Umbilical cord (tissue), 2 donors: ENCODE data around the gene SCAP. TPM values are rescaled to one million over a fixed set of nuclear protein-coding genes. Genes with fewer than 3 reads are reported as not detected.
"Not testable (repeated sequence)": the region's sequence is repeated elsewhere in the genome, so short reads cannot be mapped to it uniquely, and the experiment has no call there.

ENCODE experiments used
- DNase-seq: peaks from one replicate; pipeline ENCODE4 v3.0.0-alpha.2; 2015; ENCODE audit warnings: low spot score
- total RNA-seq: library from RNA; depleted of rRNA; stranded (reverse); fragments of >200 nt; gene quantifications from one replicate; pipeline ENCODE4 v1.2.3, GENCODE V29; 2014; ENCODE audit warnings: low replicate concordance; ENCODE audit not compliant: insufficient read depth

The SCAP gene
- total RNA-seq, 1 donor from 2014 or later, result 44.8 TPM

DNA sequence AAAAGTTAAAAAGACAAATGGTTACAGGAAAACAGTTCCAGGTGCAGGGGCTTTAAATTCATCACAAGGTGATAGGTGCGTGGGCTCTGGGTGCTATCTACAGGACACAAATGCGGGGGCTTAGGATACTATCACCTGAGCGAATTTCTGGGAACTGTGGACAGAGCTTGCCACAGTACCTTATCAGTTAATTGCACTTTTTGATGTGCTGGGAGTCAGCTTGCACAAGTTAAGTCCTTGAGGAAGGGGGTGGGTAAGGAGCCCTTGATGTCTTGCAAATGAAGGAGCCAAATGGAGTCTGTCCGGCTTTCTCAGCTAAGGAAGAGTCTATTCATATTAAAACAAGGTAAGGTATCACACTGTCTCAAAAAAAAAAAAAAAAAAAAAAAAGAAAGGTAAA is 6.0 kb upstream of the SCAP start:
- DNase-seq, result not testable (repeated sequence)

DNA sequence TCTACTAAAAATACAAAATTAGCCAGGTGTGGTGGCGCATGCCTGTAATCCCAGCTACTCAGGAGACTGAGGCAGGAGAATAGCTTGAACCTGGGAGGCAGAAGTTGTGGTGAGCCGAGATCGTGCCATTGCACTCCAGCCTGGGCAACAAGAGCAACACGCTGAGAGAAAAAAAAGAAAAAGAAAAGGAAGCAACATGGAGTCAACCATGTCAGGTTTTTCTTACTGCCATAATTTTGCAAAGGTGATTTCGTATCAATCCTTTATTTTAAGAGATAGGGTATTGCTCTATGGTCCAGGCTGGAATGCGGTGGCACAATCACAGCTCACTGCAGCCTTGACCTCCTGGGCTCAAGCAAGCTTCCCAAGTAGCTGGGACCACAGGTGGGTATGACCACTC is 4.5 kb upstream of the SCAP start:
- DNase-seq, result not testable (repeated sequence)

DNA sequence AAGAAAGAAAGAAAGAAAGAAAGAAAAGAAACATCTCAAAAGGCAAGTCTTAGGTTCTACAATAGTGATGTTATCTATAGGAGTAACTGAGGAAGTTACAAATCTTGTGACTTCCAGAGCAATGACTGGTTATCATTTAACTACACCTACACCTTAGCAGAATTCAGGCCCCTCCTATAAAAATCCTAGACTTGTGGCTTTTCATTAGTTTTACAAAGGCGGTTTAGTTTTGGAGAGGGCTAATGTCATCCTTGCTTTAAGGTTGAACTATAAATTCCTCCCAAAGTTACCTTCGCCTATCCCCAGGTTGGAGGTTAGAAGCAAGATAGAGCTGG is 4.1 kb upstream of the SCAP start:
- no peak for DNase-seq

DNA sequence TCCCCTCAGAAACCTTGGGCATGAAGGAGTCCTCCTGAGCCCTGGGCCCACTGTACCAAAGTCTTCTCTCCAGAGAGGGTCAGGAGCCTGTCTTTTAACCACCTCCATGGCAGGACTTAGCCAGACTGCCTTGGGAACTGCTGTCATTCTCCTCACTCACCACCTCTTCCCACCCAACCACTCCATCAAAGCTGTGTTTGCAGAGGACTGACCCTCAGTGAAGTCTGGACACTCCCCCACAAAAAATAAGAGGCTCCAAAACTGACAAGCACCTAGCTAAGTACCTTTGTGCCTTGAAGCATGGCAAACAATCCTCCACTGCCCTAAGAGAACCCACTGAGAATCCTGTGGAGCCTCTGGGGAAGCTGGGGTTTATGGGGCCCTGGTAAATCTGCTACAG is 2.3 kb upstream of the SCAP start:
- DNase-seq, result no peak

DNA sequence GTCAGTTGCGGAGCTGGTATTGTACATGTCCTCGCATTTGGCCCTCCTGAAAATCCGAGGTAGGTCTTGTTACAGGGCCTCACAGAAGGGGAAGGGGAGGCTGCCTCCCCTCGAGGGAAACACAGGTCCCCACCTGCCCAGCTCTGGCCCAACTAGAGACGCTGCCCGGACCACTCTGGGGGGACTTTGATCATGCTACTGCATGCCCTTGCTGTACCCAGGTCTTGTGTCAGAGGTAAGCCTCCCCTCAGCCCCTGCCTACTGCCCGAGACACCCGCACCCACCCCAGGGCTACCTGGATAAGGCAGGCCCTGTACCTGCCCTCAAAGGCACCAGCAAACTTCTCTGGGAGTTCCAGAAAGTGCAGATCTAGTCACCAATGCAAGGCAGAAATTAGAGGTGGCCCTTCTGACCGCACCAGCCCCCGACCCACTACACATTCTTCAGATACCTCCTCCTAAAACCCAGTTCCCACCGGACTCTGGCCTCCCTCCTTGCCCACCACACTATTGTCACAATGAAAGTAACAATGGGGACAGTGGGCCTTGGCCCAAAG is 981 bp upstream of the SCAP start:
- no peak for DNase-seq

DNA sequence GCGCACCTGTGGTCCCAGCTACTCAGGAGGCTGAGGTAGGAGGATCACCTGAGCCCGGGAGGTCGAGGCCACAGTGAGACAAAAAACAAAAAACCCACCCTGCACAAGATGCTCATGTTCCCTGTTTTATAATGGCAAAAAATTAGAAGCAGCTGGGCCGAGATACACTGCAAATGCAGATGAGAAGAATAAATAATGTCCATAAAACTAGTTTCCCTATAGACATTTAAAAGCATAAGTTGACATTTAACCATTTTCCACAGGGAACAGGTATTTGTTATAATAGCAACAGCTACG is 537 bp upstream of the SCAP start:
- no peak for DNase-seq

DNA sequence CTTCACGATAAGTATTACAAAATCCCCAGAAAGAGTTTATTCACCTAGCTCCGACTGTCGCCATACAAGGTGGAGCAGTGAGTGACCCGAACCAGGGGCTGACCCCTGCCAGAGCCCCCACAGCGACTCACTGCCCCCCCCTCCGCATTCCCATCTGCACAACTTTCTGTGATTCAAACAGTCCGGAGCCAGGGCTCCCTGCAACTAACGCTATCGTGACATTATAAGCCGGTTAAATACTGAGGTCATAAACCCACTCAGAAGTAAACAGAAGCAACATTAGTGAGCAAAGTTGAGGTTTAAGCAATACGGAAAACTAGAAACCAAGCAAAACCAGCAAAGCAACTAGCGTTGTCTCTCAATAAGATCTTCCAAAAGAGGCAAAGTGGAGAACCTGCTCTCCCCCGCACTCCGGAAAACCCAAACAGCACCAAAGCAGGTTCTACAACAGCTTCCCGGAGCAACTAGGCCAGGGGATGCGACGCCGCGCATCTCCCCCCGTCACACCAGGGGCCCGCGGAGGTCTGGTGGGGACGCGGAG is 642 bp downstream of the SCAP start:
- DNase-seq, result no peak

DNA sequence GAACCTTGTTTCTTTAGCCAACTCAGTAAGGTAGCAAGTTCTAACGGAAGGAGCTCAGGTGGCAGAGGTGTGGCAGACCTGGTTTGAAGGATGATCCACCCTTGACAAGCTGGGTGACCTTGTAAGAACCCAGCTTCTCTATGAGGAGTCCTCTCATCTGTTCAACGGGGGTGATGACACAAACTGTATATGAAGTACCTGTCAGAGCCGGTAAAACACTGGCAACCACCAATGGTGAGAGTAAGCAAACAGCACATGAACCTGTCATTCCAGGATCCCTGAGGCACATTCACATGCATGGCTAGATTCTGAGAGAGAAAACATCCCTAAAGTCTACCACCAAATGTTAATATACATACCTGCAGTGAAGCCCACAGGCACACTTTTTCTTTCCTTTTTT is 2.4 kb downstream of the SCAP start:
- DNase-seq, result no peak

DNA sequence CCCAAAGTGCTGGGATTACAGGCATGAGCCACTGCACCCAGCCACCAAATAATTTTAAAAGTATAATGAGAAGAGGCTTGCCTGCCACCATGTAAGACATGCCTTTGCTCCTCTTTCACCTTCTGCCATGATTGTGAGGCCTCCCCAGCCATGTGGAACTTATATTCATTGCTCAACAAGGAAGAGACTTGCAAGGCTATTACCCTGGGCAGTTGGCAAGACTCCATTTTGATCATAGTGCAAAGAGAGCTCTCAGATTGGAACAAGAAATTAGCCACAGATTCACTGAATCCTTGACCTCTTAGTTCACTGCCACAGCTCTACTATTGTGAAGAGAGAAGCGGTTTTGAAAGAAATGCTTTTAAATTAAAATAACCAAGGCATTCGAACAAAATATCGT is 6.1 kb downstream of the SCAP start:
- no peak for DNase-seq

DNA sequence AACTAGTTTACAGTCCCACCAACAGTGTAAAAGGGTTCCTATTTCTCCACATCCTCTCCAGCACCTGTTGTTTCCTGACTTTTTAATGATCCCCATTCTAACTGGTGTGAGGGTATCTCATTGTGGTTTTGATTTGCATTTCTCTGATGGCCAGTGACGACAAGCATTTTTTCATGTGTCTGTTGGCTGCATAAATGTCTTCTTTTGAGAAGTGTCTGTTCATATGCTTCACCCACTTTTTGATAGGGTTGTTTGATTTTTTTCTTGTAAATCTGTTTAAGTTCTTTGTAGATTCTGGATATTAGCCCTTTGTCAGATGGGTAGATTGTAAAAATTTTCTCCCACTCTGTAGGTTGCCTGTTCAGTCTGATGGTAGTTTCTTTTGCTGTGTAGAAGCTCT is 7.4 kb downstream of the SCAP start:
- not testable (repeated sequence) for DNase-seq

DNA sequence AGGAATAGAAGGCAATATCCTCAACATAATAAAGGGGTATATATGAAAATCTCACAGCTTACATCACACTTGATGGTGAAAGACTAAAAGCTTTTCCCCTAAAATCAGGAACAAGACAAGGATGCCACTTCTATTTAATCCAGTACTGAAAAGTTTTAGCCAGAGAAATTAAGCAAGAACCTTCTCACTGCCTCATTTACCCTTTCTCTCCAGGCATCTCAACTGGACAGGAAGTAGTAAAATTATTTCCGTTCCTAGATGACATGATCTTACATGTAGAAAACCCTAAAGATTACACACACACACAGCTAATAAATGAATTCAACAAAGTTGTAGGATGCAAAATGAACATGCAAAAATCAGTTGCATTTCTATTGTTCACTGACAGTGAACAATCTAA is 11.2 kb downstream of the SCAP start:
- DNase-seq, result no peak

DNA sequence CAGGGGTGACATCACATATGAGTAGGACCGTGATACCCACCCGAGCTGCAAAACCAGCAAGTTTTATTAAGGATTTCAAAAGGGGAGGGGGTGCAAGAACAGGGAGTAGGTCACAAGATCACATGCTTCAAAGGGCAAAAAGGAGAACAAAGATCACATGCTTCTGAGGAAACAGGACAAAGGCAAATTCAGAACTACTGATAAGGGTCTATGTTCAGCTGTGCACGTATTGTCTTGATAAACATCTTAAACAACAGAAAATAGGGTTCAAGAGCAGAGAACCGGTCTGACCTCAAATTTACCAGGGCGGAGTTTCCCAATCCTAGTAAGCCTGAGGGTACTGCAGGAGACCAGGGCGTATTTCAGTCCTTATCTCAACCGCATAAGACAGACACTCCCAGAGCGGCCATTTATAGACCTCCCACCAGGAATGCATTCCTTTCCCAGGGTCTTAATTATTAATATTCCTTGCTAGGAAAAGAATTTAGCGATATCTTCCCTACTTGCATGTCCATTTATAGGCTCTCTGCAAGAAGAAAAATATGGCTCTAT is 16.1 kb downstream of the SCAP start:
- DNase-seq, result not testable (repeated sequence)

DNA sequence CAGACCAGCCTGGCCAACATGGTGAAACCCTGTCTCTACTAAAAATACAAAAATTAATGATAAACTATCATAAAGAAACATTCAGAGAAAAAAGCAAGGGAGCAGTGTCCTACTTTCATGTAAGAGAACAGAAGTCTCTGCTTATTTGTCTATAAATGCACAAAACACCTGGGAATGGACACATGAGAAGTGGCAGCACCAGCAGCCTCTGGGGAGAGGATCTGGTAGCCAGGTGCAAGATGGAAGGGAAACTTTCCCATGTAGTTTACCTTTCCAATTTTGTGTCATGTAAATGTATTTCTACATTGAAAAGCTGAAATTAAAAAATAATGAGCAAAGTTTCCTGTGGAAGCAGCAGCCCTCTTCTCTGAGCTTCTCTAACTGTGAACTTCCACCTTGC is 18.8 kb downstream of the SCAP start:
- DNase-seq, result no peak

DNA sequence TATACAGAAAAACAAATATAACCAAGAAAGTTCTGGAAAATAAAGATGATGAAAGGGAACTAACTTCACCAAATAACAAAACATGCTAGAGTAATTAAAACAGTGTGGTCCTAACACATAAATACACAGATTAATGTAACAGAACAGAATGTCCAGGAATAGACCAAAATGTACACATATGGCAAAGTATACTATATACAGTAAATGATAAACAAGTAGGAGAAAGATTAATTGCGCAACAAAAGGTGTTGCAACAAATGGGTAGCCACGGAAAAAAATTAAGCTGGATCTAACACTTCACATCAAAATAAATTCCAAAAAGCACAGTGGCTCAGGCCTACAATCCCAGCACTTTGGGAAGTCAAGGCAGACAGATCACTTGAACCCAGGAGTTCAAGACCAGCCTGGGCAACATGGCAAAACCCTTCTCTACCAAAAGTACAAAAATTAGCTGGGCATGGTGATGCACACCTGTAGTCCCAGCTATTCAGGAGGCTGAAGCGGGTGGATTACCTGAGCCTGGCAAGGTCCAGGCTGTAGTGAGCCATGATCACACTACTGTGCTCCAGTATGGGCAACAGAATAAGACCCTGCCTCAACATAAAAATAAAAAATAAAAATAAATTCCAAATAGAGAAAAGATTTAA is 19.8 kb downstream of the SCAP start:
- DNase-seq, result no peak

DNA sequence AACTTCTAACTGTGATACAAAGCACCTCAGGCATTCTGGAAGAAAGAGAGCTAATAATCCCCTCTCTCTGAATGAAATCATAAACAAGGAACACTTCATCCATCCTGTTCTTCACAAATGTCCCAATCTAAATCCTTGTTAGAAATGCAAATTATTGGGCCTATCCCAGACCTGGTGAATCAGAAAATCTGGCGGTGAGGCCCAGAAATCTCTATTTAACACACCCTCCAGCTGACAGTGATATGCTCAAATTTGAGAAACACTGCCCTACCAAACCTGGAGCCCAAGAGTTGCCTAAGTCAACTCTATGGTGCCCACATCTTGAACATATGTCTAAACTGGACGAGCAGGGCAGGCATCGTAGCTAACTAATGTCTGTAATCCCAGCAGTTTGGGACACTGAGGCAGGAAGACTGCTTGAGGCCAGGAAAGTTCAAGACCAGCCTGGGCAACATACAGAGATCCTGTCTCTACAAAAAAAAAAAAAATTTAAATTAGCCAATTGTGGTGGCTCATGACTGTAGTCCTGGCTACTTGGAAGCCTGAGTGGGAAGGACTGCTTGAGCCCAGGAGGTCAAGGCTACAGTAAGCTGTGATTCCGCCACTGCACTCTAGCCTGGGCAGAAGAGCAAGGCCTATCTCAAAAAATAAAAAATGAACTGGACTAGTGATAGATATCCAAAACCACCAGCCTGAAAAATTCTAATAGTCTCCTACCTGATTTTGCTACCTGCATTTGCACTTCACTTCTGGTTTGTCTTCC is 23.1 kb downstream of the SCAP start:
- DNase-seq, result no peak

DNA sequence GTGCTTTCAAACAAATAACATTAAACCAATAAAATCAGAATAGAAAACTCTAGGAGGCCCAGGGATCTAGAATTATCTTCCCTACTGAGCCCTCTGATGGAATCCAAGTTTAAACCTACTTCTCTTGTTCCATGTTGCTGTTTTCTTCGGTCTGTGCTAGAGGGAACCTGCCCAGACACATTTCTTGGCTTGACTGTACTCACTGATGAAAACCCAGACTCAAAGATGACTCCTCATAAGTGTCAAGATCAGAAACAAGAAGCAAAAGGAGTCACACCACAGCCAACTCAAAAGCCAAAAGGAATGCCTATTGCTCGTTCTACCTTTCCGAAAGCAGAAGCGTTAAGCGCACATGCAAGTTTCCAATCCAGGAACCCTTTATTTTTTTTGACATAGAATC is 31.6 kb downstream of the SCAP start:
- DNase-seq, result peak; percentile 47

DNA sequence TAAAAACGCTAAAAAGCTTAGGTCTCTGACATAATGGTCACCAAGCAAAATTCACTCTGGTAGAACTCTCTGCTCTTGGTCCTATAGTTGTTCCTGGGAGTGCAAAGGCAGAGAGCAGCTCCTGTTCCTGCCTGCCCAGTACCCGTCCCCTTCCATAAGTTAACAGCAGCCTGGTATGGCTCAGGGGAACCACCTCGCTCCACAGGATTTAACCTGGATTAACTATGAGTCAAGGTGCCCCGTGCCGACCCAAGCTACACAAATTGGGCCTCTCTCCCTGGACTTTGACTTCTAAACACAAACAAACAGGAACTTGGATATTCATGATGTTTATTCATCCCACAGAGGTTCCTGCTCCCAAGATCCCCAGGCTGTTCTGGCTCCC is 32.1 kb downstream of the SCAP start:
- no peak for DNase-seq

DNA sequence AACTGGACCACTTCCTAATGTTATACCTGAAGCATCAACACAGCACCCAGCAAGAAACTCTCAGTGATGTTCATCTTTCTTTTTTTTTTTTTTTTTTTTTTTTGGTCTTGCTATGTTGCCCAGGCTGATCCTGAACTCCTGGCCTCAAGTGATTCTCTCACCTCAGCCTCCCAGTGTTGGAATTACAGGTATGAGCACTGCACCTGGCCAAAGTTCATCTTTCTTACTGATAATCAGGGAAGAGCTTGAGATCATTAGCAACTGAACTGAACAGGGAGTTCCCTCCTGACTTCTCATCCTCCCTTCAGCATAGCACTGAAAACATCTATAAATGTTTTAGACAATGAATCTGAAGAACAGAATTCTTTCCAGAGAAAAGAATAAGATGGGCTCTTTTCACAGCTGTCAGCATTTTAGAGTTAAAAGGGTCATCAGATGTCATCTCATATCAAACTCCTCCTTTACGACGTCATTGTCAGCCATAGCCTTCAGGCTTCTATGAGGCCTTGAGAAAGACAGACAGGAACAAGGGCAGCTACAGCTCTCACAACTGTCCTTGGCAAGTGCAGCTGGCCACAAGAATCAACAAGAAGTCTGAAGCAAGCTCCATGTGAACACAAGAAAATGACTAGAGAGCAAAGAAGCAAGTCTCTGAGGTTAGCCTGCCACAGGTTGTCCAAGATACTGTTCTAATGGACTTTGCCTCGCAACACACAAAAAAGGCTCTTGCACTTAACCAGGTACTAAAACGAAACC is 33.8 kb downstream of the SCAP start:
- DNase-seq, result no peak

DNA sequence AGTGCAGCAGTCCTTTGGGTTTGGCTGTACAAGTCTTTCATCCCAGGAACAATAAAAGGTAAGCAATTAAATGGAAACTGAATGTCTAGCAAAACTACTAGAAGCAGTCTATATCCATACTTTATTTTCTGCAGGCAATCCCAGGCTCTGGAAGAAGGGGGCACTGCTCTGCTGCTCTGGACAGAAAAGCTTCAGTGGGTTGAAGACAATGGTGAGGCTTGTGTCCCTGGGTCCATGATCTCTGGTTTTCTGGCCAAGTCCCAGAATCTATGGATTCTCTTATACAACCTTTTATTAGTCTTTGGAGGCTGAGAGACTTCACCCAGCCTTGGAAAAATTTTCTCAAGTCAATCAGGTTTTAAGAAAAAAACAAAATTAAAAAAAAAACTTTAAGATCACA is 35.6 kb downstream of the SCAP start:
- DNase-seq, result no peak

DNA sequence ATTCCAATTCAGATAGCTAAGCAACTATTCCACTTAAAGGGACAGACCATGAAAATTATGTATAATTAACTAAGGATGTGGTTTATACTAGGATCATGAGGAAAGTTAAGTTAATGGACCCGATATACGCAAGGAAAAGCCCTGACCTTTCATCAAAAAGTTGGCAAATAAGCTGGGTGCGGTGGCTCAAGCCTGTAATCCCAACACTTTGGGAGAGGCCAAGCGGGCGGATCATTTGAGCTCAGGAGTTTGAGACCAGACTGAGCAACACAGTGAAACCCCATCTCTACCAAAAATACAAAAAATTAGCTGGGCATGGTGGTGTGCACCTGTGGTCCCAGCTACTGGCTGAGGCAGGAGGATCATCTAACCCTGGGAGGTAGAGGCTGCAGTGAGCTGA is 39.6 kb downstream of the SCAP start:
- no peak for DNase-seq

DNA sequence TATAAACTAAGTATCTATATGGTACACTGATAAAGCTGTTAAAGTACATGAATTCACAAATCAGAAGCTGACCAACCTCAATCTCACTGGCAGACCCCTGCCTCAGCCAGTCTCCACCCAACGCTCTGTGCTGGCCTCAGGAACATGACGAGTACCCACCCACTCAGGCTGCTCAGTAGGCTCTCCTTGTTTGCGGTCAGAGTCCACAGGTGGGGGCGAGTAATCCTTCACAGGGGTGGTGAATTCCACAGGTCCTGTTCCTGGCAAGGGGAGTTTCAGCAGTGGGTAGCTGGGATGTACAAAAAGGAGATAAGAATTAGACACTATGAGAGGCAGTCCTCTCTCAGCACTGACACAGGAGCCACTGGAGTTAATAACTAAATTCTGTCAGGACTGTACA is 40.9 kb downstream of the SCAP start:
- no peak for DNase-seq

DNA sequence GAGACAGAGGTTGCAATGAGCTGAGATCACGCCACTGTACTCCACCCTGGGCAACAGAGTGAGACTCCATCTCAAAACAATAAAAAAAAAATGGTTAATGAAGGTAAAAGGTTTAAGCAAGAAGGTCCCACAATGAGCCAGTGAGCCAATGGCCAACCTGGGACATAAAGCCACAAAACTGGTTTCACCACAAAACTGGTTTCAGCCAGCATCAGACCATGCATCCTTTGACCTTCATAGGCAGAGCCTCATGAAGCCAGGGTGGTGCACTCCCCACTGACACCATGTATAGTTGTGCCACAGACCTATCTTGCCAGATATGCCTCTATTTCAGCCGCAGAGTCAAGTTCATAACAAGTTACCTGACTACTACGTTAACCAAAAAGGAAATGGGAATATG is 41.9 kb downstream of the SCAP start:
- no peak for DNase-seq
